PC-9 (cell line): ENCODE results near the gene DLAT.

ENCODE experiments used
- CTCF ChIP-seq: fragments of 200-600 bp; sonication (generic); conservative IDR thresholded peaks from 2 replicates; pipeline ENCODE4 v1.6.1; 2017; ENCODE audit warnings: mixed run types, antibody characterized with exemption, mild to moderate bottlenecking, moderate library complexity
- EZH2 ChIP-seq: fragments of 200-600 bp; sonication (generic); IDR thresholded peaks from 2 replicates; pipeline ENCODE4 v1.8.0; 2017; ENCODE audit warnings: antibody characterized with exemption, low read depth

- TF ChIP-seq CTCF (no peak), EZH2 (no peak)
Measured at GRCh38 chr11:111976119-111976766, 49.0 kb upstream of the DLAT start.
